ENCODE measurements around the gene RIMBP2. TPM values are rescaled to one million over a fixed set of nuclear protein-coding genes. Genes with fewer than 3 reads are reported as not detected.

The RIMBP2 gene
- total RNA-seq, 1 donor from 2014 or later = 0.99 TPM

DNA sequence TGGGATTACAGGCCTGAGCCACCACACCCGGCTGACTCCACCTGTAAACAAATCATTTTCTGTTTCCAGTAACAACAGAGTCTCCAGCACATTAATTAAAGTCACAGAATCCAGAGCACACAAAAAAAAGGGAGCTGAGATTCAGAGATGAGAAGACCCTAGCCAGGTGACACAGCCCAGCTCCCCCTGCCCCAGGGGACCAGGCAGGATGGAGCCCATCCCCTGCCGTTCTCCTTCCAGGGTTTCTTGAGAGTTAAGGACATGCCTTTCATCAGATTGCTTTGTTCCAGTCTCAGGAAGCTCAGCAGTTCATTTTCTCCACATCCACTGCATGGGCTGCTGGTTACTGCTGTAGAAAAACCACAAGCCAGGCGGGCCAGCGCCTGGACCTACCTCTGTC lies 81.2 kb downstream of the RIMBP2 start:
- Histone ChIP-seq H3F3A (ENCODE audit: low read depth) (peaks cover 27% of the 10 kb centered on the region), H3K27ac (no peak overlapping the region), H3K9me3 (ENCODE audit: low read depth) (no peaks in the 10 kb centered on the region), H3K79me2 (ENCODE audit: low read depth) (no peaks in the 10 kb centered on the region), H3K9ac (no peak overlapping the region), H3K27me3 (no peaks in the 10 kb centered on the region), H2AFZ (replicated peaks) (no peak overlapping the region), H3K4me2 (no peak overlapping the region), H3K36me3 (no peaks in the 10 kb centered on the region), H4K20me1 (ENCODE audit: low read depth) (no peaks in the 10 kb centered on the region), H3K4me3 (no peak overlapping the region), H3K4me1 (peaks cover 47% of the 10 kb centered on the region)
- peaks cover 2% of the 10 kb centered on the region for H3K36me3 Mint-ChIP-seq
- TF ChIP-seq EZH2 (IDR thresholded peaks at IDR 0.05) (no peak), EZH2phosphoT487 (IDR thresholded peaks at IDR 0.05) (no peak), CTCF (IDR thresholded peaks at IDR 0.05) (no peak)
- no peak for DNase-seq (ENCODE audit: low spot score)
- no peak overlapping the region for H3K4me3 Mint-ChIP-seq
- H3K9me3 Mint-ChIP-seq = peaks cover 10% of the 10 kb centered on the region
- H3K4me1 Mint-ChIP-seq = peaks cover 41% of the 10 kb centered on the region
- peaks cover 3% of the 10 kb centered on the region for H3K27me3 Mint-ChIP-seq (ENCODE audit: insufficient read depth, low read depth)
- H3K27ac Mint-ChIP-seq = no peak overlapping the region

GRCh38 chr12:130633771-130634170 lies 82.3 kb downstream of the RIMBP2 start:
- Histone ChIP-seq H2AFZ (replicated peaks) (peak overlapping the region; percentile 85), H3K4me1 (peaks cover 43% of the 10 kb centered on the region), H4K20me1 (ENCODE audit: low read depth) (no peaks in the 10 kb centered on the region), H3F3A (ENCODE audit: low read depth) (peaks cover 27% of the 10 kb centered on the region), H3K79me2 (ENCODE audit: low read depth) (no peaks in the 10 kb centered on the region), H3K4me2 (peak overlapping the region; percentile 78), H3K27me3 (no peaks in the 10 kb centered on the region), H3K9me3 (ENCODE audit: low read depth) (no peaks in the 10 kb centered on the region), H3K27ac (no peak overlapping the region), H3K4me3 (peak overlapping the region; percentile 40), H3K36me3 (no peaks in the 10 kb centered on the region), H3K9ac (no peak overlapping the region)
- H3K9me3 Mint-ChIP-seq = peaks cover 10% of the 10 kb centered on the region
- H3K36me3 Mint-ChIP-seq = peaks cover 2% of the 10 kb centered on the region
- peak overlapping the region; percentile 42 for H3K27ac Mint-ChIP-seq
- peaks cover 3% of the 10 kb centered on the region for H3K27me3 Mint-ChIP-seq (ENCODE audit: insufficient read depth, low read depth)
- H3K4me3 Mint-ChIP-seq = peak overlapping the region; percentile 60
- peaks cover 36% of the 10 kb centered on the region for H3K4me1 Mint-ChIP-seq
- DNase-seq (ENCODE audit: low spot score) = peak; percentile 86
- TF ChIP-seq EZH2phosphoT487 (IDR thresholded peaks at IDR 0.05) (no peak), EZH2 (IDR thresholded peaks at IDR 0.05) (no peak)

DNA sequence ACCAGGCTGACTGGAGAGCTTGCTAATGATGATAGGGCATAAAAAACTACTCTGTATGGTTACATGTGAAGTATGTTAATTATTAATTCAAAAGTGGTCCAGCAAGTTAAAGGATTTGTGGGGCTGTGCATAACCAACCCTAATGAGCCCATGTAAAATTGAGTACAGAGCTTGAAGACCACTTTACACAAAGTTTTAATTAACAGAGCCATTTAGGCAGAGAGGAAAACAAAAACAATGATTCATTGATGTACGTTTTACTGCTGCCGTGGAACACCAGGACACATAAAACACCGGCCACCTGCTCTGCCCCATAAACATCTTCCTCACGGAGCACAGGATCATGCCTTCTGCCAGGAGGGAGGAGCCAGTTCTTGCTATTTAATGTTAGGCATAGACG lies 83.5 kb downstream of the RIMBP2 start:
- peaks cover 27% of the 10 kb centered on the region for H3F3A ChIP-seq (ENCODE audit: low read depth)
- no peak overlapping the region for H3K9ac ChIP-seq
- no peaks in the 10 kb centered on the region for H4K20me1 ChIP-seq (ENCODE audit: low read depth)
- H3K27ac ChIP-seq = no peak overlapping the region
- H3K27me3 ChIP-seq = no peaks in the 10 kb centered on the region
- no peak overlapping the region for H3K4me2 ChIP-seq
- DNase-seq (ENCODE audit: low spot score) = no peak
- no peak overlapping the region for H3K4me3 ChIP-seq
- H3K36me3 ChIP-seq = no peaks in the 10 kb centered on the region
- H2AFZ ChIP-seq (replicated peaks) = no peak overlapping the region
- Mint-ChIP-seq H3K4me1 (peaks cover 33% of the 10 kb centered on the region), H3K27ac (no peak overlapping the region), H3K4me3 (no peak overlapping the region), H3K9me3 (peaks cover 3% of the 10 kb centered on the region), H3K27me3 (ENCODE audit: insufficient read depth, low read depth) (peaks cover 3% of the 10 kb centered on the region), H3K36me3 (peaks cover 2% of the 10 kb centered on the region)
- no peaks in the 10 kb centered on the region for H3K9me3 ChIP-seq (ENCODE audit: low read depth)
- peaks cover 43% of the 10 kb centered on the region for H3K4me1 ChIP-seq
- TF ChIP-seq EZH2phosphoT487 (IDR thresholded peaks at IDR 0.05) (no peak), CTCF (IDR thresholded peaks at IDR 0.05) (no peak), EZH2 (IDR thresholded peaks at IDR 0.05) (no peak)
- no peaks in the 10 kb centered on the region for H3K79me2 ChIP-seq (ENCODE audit: low read depth)

DNA sequence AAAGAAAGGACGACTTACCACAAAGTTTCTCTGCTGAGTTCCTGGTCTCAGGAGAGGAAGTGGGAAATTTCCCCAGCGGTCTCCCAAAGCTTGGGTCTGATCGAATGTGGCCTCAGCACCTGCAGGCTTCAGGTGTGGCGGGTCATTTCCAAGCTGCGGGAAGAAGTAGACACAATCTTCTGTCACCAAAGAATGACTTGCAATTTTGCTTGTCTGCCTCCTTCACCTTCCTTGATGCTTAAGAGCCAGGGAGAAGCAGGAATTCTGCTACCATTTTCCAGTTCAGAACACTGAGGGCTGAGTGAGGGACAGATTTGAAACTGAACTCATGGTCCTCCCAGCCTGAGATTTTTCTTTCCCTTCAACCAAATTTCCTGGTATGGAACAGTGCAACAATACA lies 87.8 kb downstream of the RIMBP2 start:
- no peaks in the 10 kb centered on the region for H3K9me3 ChIP-seq (ENCODE audit: low read depth)
- peaks cover 7% of the 10 kb centered on the region for H3F3A ChIP-seq (ENCODE audit: low read depth)
- H3K27ac ChIP-seq = no peak overlapping the region
- H3K79me2 ChIP-seq (ENCODE audit: low read depth) = no peaks in the 10 kb centered on the region
- no peak overlapping the region for H3K4me3 ChIP-seq
- Mint-ChIP-seq H3K27ac (no peak overlapping the region), H3K9me3 (peaks cover 5% of the 10 kb centered on the region), H3K4me3 (no peak overlapping the region), H3K27me3 (ENCODE audit: insufficient read depth, low read depth) (peaks cover 3% of the 10 kb centered on the region), H3K36me3 (peaks cover 5% of the 10 kb centered on the region), H3K4me1 (peaks cover 14% of the 10 kb centered on the region)
- peaks cover 26% of the 10 kb centered on the region for H3K4me1 ChIP-seq
- no peak for TF ChIP-seq EZH2phosphoT487 (IDR thresholded peaks at IDR 0.05)
- TF ChIP-seq EZH2 (IDR thresholded peaks at IDR 0.05) = no peak
- TF ChIP-seq CTCF (IDR thresholded peaks at IDR 0.05) = no peak
- no peak for DNase-seq (ENCODE audit: low spot score)
- H3K36me3 ChIP-seq = no peaks in the 10 kb centered on the region
- no peak overlapping the region for H2AFZ ChIP-seq (replicated peaks)
- H3K4me2 ChIP-seq = no peak overlapping the region
- no peaks in the 10 kb centered on the region for H4K20me1 ChIP-seq (ENCODE audit: low read depth)
- no peaks in the 10 kb centered on the region for H3K27me3 ChIP-seq
- H3K9ac ChIP-seq = no peak overlapping the region
